Right ventricle myocardium inferior (tissue), 1 donor: Measurements from ENCODE around the gene ZNF562. TPM values are rescaled to one million over a fixed set of nuclear protein-coding genes. Genes with fewer than 3 reads are reported as not detected.
A peak's percentile ranks its signal among the peaks of the same experiment; 100 is the strongest.
"Not testable (repeated sequence)": the region's sequence is repeated elsewhere in the genome, so short reads cannot be mapped to it uniquely, and the experiment has no call there.

Source experiments
- ATAC-seq: fragments of 200-7000 bp; cut with Tn5 transposase; one replicate; pipeline ENCODE4 v1.9.1; 2020; ENCODE audit warnings: mild to moderate bottlenecking, moderate library complexity
- DNase-seq: peaks from one replicate; pipeline ENCODE4 v3.0.0; 2021; ENCODE audit errors: missing footprints
- intact Hi-C: fragments of 100-400 bp; cut with DNase I; formaldehyde crosslinking; loops from one replicate; pipeline ENCODE4 v1.11.0; 2022
- total RNA-seq: library from RNA; stranded (reverse); fragmentation: NEBNext Ultra II Directional; extraction: Animal tissue kit (Norgen Biotek cat#: 25700); gene quantifications from one replicate; pipeline ENCODE4 v1.2.1, GENCODE V29; 2021
- donor health status: DM: no; HTN: yes; CAD: no; lungs with severe emphysema.

The ZNF562 gene
- total RNA-seq, 1 donor from 2014 or later, result 21.7 TPM

- DNase-seq, intact Hi-C loops, ATAC-seq: not testable (repeated sequence)
These were observed 23.4 kb downstream of the ZNF562 start for GRCh38 chr19:9651464-9651863.

- intact Hi-C loops, result no loop called here
- DNase-seq (no peak), ATAC-seq (no peak)
These were observed 24.6 kb downstream of the ZNF562 start for GRCh38 chr19:9650345-9650744.

DNA sequence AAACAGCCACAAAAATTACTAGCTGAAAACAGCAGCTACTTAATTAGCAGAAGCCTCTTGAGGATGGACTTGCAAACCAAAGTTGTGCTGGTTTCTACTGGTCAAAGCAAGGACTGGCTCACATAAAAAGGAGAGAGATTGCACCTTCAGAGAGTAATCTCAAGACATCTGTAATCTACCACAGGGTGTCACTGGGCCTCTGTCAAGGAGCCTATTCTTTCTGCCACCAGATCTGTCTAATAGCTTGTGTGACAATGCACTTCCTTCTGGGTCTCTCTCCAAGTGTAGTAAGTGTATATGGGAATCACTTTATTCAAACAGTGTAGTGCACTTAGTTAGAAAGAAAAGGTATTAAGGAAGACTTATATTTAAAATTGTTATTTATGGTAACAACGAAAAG is 29.4 kb downstream of the ZNF562 start:
- intact Hi-C loops, result no loop called here
- no peak for DNase-seq
- no peak for ATAC-seq

GRCh38 chr19:9644472-9644871 is 30.4 kb downstream of the ZNF562 start:
- ATAC-seq (no peak), DNase-seq (no peak)
- intact Hi-C loops, result no loop called here

DNA sequence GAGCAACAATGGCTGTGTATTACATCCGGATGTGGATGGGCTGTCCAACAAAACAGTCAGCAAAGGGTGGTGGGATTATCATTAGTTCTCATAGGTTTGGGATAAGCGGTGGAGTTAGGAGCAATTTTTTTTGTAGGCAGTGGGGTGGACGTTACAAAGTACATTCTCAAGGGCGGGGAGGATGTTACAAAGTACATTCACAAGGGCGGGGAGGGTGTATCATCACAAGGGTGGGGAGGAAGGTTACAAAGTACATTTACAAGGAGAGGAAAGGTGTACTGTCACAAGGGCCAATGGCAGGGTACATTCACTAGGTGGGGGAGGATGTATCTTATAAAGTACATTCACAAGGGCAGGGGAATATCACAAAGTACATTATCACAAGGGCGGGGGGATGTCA is 33.1 kb downstream of the ZNF562 start:
- intact Hi-C loops, result no loop called here
- DNase-seq (no peak), ATAC-seq (no peak)

DNA sequence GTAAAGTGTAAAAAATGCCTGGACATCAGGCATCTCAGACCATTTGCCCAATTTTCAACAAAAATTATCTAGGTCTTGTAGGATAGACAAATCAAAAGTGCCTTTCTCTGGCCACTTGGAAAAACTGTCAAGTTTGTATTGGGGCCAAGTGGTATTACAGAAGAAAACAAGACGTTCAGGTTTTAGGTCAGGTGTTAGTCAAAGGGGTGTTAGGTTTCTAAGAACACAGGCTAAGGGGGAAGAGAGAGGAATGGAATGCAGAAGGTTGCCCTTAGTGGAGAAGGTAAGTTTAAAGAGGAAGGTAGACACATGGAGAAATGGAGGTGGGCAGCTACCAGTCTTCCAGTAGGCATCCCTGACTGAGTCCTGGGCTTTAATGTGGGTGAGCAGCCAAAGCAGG is 33.9 kb downstream of the ZNF562 start:
- DNase-seq, result no peak
- intact Hi-C loops, result no loop called here
- ATAC-seq, result no peak

DNA sequence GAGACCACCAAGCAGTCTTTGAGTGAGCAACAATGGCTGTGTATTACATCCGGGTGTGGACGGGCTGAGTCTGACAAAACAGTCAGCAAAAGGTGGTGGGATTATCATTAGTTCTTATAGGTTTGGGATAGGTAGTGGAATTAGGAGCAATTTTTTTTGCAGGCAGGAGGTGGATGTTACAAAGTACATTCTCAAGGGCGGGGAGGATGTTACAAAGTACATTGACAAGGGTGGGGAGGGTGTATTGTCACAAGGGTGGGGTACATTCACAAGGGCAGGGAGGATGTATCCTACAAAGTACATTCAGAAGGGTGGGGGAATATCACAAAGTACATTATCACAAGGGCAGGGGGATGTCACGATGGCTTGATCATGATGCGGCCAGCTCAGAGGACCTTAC is 38.9 kb downstream of the ZNF562 start:
- intact Hi-C loops, result no loop called here
- no peak for ATAC-seq
- no peak for DNase-seq

- intact Hi-C loops, result no loop called here
- ATAC-seq (no peak), DNase-seq (no peak)
These were observed 47.0 kb downstream of the ZNF562 start for GRCh38 chr19:9627856-9628255.

- DNase-seq (no peak), ATAC-seq (no peak)
- intact Hi-C loops, result loop anchor here (5.0 kb wide), 1 partner anchor 85 kb away; the partner anchor contains the start of gene ZNF426
These were observed 52.4 kb downstream of the ZNF562 start for GRCh38 chr19:9622531-9622930.

DNA sequence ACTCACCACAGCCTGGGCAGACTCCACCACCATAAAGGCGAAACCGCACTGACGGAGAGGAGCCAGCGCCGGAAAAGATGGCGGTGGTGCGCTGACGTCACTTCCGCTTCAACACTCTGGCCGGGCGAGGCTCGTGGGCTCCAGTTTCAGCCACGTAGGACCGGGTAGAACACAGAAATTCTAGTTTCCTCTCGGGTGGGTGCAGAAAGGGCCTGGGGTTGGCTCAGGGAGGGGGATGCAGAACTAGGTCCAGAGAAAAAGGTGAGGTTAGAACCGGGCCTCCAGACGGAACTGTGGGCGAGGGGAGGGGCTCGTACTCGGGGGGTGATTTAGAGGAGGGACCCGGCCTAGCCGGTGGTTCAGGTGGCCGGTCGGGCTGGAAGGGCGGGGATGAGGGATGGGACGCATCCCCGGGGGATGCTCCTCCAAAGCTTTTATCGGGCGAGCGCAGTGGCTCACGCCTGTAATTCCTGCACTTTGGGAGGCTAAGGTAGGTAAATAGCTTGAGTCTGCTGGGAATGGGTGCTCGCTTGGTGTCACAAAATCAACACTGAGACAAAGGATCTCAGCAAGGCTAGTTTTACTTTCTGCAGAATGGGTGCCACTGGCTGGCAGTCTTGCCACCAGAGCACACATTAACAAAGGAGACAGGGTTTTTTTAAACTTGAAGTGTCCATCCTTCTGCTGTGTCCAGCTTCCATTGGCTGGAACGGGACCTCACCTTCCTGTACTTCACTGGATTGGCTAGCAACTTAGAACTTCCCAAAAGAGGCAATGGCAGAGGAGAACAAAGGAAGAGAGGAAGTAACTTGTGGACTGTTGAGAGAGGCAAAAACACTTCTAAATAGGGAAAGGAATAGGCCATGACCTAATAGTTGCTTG is 53.5 kb downstream of the ZNF562 start, which contains the start of gene ZNF561:
TSS of gene ZNF561 (minus strand) at position 77 of the 882 bp plus-strand sequence. CDS start 1,776 bp downstream, outside the sequence.
- DNase-seq (peak; percentile 92), ATAC-seq (peak; percentile 94)
- intact Hi-C loops, result loop anchor here (2.0 to 5.0 kb wide), 2 partner anchors 84 to 175 kb away; partner anchors contain the start of gene ZNF426

- ATAC-seq (peak; percentile 62), DNase-seq (no peak)
- intact Hi-C loops, result loop anchor here (2.0 to 5.0 kb wide), 2 partner anchors 83 to 176 kb away; partner anchors contain the start of gene ZNF426
These were observed 54.1 kb downstream of the ZNF562 start for GRCh38 chr19:9620842-9621155.

DNA sequence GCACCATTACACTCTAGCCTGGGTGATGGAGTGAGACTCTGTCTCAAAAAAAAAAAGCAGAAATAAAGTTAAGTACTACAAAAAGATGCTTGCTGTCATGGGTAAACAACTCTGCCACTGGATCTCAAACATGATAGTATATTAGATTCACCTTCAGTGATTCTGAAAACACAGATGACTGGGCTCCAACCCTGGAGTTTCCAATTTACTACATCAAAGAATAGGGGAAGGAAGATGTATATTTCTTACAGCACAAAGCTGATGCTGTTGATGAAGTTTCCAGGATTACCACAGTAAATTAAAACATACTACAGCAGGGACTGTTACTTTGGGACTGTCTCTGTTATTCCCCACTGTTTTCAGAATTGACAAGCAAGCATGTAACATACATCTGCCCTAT is 59.1 kb downstream of the ZNF562 start:
- ATAC-seq (no peak), DNase-seq (no peak)
- intact Hi-C loops, result no loop called here

DNA sequence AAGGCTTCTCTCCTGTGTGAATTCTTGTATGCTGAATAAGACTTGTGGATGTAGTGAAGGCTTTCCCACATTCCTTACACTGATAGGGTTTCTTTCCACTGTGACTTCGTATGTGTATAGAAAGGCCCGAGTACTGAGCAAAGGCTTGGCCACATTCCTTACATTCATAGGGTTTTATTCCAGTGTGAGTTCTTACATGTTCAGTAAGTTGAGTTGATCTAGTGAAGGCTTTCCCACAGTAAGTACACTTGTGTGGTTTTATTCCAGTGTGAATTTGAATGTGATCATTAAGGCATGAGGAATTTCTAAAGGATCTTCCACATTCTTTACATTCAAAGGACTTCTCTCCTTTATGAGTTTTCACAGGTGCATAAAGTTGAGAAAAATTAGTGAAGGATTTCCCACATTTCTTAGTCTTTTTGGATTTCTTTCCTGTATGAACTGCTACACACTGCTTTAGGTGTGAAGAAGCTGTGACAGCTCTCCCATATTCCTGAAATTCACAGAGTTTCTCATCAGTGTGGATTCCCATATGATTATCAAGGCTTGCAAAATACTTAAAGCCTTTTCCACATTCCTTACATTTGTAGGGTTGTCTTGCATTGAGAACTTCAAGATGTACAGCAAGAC is 64.3 kb downstream of the ZNF562 start:
- no peak for ATAC-seq
- DNase-seq, result no peak
- intact Hi-C loops, result no loop called here

DNA sequence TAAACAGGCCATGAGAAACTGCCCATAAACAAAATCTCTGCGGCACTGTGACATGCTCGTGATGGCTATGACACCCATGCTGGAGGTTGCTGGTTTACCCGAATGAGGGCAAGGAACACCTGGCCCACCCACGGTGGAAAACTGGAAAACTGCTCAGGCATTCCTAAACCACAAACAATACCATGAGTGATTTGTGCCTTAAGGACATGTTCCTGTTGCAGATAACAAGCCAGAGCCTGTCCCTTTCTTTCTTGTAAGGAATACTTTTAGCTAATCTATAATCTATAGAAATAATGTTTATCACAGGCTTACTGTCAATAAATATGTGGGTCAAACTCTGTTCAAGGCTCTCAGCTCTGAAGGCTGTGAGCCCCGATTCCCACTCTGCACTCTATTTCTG is 66.0 kb downstream of the ZNF562 start:
- ATAC-seq, result no peak
- no peak for DNase-seq
- intact Hi-C loops, result no loop called here

- no peak for DNase-seq
- intact Hi-C loops, result no loop called here
- no peak for ATAC-seq
These were observed 77.9 kb downstream of the ZNF562 start for GRCh38 chr19:9597027-9597426.

Other genes starting within 250 kb of the ZNF562 start
- gene ZNF266, start 239.5 kb downstream of the ZNF562 start, total RNA-seq, result 7.2 TPM
- gene ZNF560, start 176.5 kb downstream of the ZNF562 start, total RNA-seq, result not detected
- gene ZNF426, start 136.5 kb downstream of the ZNF562 start, total RNA-seq, result 12.4 TPM
- 20.7 TPM for gene ZNF121, start 90.6 kb downstream of the ZNF562 start, total RNA-seq
- gene ZNF561, start 53.9 kb downstream of the ZNF562 start, total RNA-seq, result 20.3 TPM
- gene ZNF846, start 93.6 kb upstream of the ZNF562 start, total RNA-seq, result 9.3 TPM
- gene FBXL12, start 144.0 kb upstream of the ZNF562 start, total RNA-seq, result 10.4 TPM
- gene UBL5, start 152.8 kb upstream of the ZNF562 start, total RNA-seq, result 581 TPM
- gene PIN1, start 160.2 kb upstream of the ZNF562 start, total RNA-seq, result 89.2 TPM